Body of pancreas (tissue), 4 donors: ENCODE measurements around the gene SH3YL1.

Experiments used
- POLR2A ChIP-seq, 3 donors: fragments of 450-650 bp; IDR thresholded peaks; one replicate each; pipeline ENCODE4 v1.6.1; 2016; ENCODE audit warnings: antibody characterized with exemption in 3 of 3, mild to moderate bottlenecking in 2 of 3
- TF ChIP-seq, protein P1 (sequence below), 7 experiments: fragments of 450-650 bp in 4 of 7; fragments of 200-600 bp in 3 of 7; sonication (generic) in 3 of 7; IDR thresholded peaks; one replicate each; pipeline ENCODE4 v1.5.1; 2016 to 2019; ENCODE audit warnings: antibody characterized with exemption in 7 of 7

- TF ChIP-seq, protein P1, sequence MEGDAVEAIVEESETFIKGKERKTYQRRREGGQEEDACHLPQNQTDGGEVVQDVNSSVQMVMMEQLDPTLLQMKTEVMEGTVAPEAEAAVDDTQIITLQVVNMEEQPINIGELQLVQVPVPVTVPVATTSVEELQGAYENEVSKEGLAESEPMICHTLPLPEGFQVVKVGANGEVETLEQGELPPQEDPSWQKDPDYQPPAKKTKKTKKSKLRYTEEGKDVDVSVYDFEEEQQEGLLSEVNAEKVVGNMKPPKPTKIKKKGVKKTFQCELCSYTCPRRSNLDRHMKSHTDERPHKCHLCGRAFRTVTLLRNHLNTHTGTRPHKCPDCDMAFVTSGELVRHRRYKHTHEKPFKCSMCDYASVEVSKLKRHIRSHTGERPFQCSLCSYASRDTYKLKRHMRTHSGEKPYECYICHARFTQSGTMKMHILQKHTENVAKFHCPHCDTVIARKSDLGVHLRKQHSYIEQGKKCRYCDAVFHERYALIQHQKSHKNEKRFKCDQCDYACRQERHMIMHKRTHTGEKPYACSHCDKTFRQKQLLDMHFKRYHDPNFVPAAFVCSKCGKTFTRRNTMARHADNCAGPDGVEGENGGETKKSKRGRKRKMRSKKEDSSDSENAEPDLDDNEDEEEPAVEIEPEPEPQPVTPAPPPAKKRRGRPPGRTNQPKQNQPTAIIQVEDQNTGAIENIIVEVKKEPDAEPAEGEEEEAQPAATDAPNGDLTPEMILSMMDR (IDR thresholded peaks at IDR 0.05), result no peak
- no peak for TF ChIP-seq POLR2A (IDR thresholded peaks at IDR 0.05)
These were observed 76.0 kb downstream of the SH3YL1 start for GRCh38 chr2:187825-188224.
